Immature natural killer cell (primary cell): ENCODE data around the gene GDF9. TPM values are rescaled to one million over a fixed set of nuclear protein-coding genes. Genes with fewer than 3 reads are reported as not detected.

Source experiments
- DNase-seq, 3 donors: peaks; one replicate each; pipeline ENCODE4 v3.0.0; 2022; ENCODE audit warnings: mixed read lengths in 1 of 3
- H3K27ac Mint-ChIP-seq, 6 donors: one replicate each; pipeline ENCODE4 v1.8.0; 2020; ENCODE audit warnings: mixed read lengths in 6 of 6, mild to moderate bottlenecking in 5 of 6, inconsistent platforms in 4 of 6, moderate library complexity in 3 of 6
- H3K27me3 Mint-ChIP-seq, 3 donors: one replicate each; pipeline ENCODE4 v1.8.0; 2020 to 2021; ENCODE audit warnings: low read depth in 3 of 3, mild to moderate bottlenecking in 3 of 3, mixed read lengths in 3 of 3, moderate library complexity in 3 of 3, inconsistent platforms in 1 of 3
- H3K36me3 Mint-ChIP-seq, 3 donors: one replicate each; pipeline ENCODE4 v1.8.0; 2020; ENCODE audit warnings: mixed read lengths in 3 of 3, inconsistent platforms in 2 of 3, mild to moderate bottlenecking in 2 of 3
- H3K4me1 Mint-ChIP-seq, 2 donors: one replicate each; pipeline ENCODE4 v1.8.0; 2020; ENCODE audit warnings: inconsistent platforms in 2 of 2, mild to moderate bottlenecking in 2 of 2, mixed read lengths in 2 of 2, moderate library complexity in 1 of 2
- H3K4me3 Mint-ChIP-seq, 5 donors: one replicate each; pipeline ENCODE4 v1.8.0; 2020; ENCODE audit warnings: mild to moderate bottlenecking in 5 of 5, mixed read lengths in 5 of 5, inconsistent platforms in 3 of 5, moderate library complexity in 3 of 5
- H3K9me3 Mint-ChIP-seq, 6 donors: one replicate each; pipeline ENCODE4 v1.8.0; 2020; ENCODE audit warnings: mild to moderate bottlenecking in 6 of 6, mixed read lengths in 6 of 6, inconsistent platforms in 4 of 6, moderate library complexity in 3 of 6
- polyA plus RNA-seq, 3 donors: library from polyadenylated mRNA; unstranded; fragments of 300-500 nt; fragmentation: Illumina TruSeq; gene quantifications; one replicate each; pipeline ENCODE4 v1.2.3, GENCODE V29; 2021

Gene GDF9
- polyA plus RNA-seq, 3 donors from 2014 or later, result 0.12 TPM; not detected in 2

DNA sequence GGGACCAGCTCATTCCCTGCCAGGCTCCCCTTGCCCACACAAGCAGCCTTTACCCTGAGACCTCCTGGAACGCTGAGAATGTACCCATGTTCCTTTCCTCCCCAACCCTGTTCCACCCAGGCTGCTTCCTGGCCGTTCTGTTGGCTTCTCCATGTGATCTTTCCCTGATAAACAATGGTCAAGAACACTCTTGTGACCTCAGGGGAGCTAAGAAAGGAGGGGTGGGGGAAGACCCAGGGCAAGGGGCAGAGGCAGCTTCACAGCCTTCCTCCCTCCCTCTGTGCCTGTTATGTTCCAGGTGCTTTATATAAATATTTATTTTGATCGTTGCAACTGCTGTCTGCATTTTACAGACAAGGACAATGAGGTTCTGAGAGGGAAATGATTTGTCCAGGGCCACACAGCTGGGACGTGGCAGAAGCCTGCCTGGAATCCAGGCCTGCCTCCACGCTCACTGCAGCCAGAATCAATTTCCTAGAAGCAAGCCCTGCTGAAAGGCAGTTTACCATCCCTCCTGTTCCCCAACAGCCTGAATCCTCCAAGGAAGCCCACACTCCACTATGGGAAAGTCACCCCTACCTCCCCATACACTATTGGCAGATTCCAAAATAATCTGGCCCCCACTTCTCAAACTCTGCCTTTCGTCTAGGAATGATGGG, 39.7 kb downstream of the GDF9 start:
- Mint-ChIP-seq H3K27ac (no peak overlapping the region), H3K9me3 (no peaks in the 10 kb centered on the region), H3K4me3 (peak overlapping the region in 3 of 5 donors; percentile 14 to 51 (median 30)), H3K4me1 (peaks cover 10 to 11% of the 10 kb centered on the region in 2 donors), H3K27me3 (peaks cover 12 to 20% (median 14%) of the 10 kb centered on the region in 3 donors), H3K36me3 (peaks cover 0 to 3% (median 0%) of the 10 kb centered on the region in 3 donors)
- no peak for DNase-seq

DNA sequence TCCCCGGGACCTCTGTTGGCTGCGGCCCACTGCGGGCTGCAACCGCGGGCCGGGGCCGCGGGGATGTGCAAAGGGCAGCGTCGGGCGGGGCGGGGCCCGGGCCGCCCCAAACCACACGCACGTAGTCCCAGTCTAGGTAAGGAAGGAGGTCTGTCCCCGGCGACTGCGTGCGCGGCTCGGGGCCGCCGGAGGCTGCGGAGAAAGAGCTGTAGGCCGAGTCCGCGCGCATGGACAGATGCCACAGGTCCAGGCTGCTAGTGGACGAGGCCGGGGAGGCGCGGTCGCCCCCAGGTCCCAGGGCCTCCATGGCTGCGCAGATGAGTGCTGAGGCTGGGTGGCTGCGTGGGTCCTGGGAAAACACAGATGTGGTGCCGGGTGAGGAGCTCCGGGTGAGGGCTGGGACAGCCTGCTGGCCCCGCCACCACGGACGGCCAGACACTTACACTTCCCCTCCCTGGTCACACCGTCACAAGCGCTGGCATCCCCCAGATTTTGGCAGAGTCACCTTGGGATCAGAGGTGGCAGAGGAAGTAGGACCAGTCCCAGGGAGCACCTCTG, 40.4 kb downstream of the GDF9 start:
- H3K27ac Mint-ChIP-seq, result no peak overlapping the region
- no peak for DNase-seq
- H3K9me3 Mint-ChIP-seq, result no peaks in the 10 kb centered on the region
- peaks cover 10 to 11% of the 10 kb centered on the region in 2 donors for H3K4me1 Mint-ChIP-seq
- H3K27me3 Mint-ChIP-seq, result peaks cover 12 to 22% (median 13%) of the 10 kb centered on the region in 3 donors
- H3K36me3 Mint-ChIP-seq, result peaks cover 0 to 3% (median 0%) of the 10 kb centered on the region in 3 donors
- H3K4me3 Mint-ChIP-seq, result no peak overlapping the region

DNA sequence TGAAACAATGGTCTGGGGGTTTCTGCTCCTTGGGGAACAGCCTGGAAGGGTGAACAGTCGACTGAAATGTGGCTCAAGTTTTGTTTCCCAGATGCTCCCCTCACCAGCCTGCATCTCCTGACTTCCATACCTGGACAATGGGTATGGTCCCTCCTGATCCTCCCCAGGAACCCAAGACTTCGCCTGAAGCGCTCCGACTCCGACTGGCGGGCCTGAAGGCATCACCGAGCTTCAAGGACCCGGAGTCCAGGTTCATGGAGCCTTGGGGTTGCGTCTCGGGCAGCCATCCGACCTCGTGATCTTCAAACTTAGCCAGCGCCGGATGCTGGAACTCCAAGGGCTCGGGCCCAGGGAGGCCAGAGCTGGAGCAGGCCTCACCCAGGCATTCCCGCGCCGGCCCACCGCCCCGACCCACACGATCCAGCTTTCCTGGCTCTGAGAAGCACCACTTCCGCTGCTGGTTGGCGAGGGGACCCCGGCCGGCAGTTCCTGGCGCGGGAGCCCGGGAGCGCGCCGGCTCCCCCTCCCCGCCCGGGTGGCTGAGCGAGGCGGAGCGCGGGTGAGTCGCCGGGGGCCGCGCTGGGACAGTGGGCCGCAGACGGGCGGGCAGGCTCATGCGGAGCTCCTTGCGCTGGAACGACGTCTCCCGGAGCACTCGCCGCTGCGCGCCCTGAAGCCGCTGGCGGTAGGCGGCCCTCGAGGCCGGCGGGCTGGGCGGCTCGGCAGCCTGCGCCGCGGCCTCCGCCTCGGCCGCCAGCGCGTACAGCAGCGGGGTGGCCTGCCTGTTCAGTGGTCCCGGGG, 41.0 kb downstream of the GDF9 start:
- Mint-ChIP-seq H3K36me3 (peaks cover 0 to 3% (median 0%) of the 10 kb centered on the region in 3 donors), H3K9me3 (no peaks in the 10 kb centered on the region), H3K27ac (no peak overlapping the region), H3K4me3 (peak overlapping the region in 2 of 5 donors; percentile 12 to 30), H3K4me1 (peaks cover 10 to 11% of the 10 kb centered on the region in 2 donors), H3K27me3 (peaks cover 13 to 22% (median 15%) of the 10 kb centered on the region in 3 donors)
- no peak for DNase-seq

DNA sequence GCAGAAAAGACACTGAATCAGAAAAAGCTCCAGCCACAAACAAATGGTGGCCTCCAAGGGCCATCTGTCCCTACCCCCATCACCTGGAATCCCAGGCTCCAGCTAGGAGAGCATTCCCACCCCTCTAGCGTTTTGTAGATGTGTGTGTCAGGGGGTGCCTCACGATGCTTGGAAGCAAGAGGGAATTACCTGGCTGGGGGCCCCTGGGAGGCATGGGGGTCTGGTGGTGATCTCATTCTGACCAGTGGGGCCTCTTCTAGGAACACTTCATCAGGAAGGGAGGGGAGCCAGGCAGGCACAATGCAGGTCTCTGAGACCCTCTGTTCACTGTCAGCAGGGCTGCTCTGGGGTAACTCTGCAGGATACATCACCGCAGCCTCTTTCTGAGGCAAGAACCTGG, 41.8 kb downstream of the GDF9 start:
- DNase-seq, result no peak
- peaks cover 14 to 22% (median 15%) of the 10 kb centered on the region in 3 donors for H3K27me3 Mint-ChIP-seq
- H3K4me1 Mint-ChIP-seq, result peaks cover 5 to 11% of the 10 kb centered on the region in 2 donors
- H3K9me3 Mint-ChIP-seq, result no peaks in the 10 kb centered on the region
- H3K4me3 Mint-ChIP-seq, result peak overlapping the region in 2 of 5 donors; percentile 30 to 41
- no peak overlapping the region for H3K27ac Mint-ChIP-seq
- peaks cover 0 to 3% (median under 1%) of the 10 kb centered on the region in 3 donors for H3K36me3 Mint-ChIP-seq

- peaks cover 0 to 10% of the 10 kb centered on the region in 2 donors for H3K4me1 Mint-ChIP-seq
- H3K36me3 Mint-ChIP-seq, result peaks cover 0 to 4% (median 0%) of the 10 kb centered on the region in 3 donors
- DNase-seq, result no peak
Measured at GRCh38 chr5:132823481-132824050, 42.7 kb downstream of the GDF9 start.

GRCh38 chr5:132822650-132823480, 43.4 kb downstream of the GDF9 start:
- Mint-ChIP-seq H3K9me3 (no peaks in the 10 kb centered on the region), H3K4me1 (peaks cover 0 to 10% of the 10 kb centered on the region in 2 donors), H3K36me3 (peaks cover 0 to 4% (median 0%) of the 10 kb centered on the region in 3 donors), H3K27ac (no peak overlapping the region), H3K4me3 (no peak overlapping the region), H3K27me3 (peaks cover 17 to 20% (median 19%) of the 10 kb centered on the region in 3 donors)
- no peak for DNase-seq

More at GRCh38 chr5:132823481-132824050, 42.7 kb downstream of the GDF9 start:
- Mint-ChIP-seq H3K27me3 (peaks cover 17 to 20% (median 19%) of the 10 kb centered on the region in 3 donors), H3K4me3 (no peak overlapping the region), H3K9me3 (no peaks in the 10 kb centered on the region), H3K27ac (no peak overlapping the region)

DNA sequence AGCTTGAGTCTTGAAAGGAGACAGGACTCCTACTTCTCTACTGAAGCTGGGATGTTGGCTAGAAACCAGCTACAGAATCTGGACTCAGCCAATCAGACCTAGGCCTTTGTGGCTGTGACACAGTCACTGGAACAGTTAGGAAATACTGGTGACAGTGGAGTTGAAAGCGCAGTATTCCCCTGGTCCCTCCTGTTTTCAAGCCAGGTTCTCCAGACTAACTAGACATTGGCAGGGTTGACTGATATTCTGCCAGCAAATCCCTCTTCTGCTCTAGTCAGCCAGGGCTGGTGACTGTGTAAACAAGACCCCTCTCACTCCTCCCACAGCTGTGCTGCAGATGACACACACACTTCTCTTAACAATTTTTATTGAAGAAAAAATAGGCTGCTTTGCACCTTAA, 44.5 kb downstream of the GDF9 start:
- DNase-seq, result no peak
- no peaks in the 10 kb centered on the region for H3K9me3 Mint-ChIP-seq
- no peak overlapping the region for H3K27ac Mint-ChIP-seq
- peaks cover 11 to 20% (median 18%) of the 10 kb centered on the region in 3 donors for H3K27me3 Mint-ChIP-seq
- H3K4me3 Mint-ChIP-seq, result no peak overlapping the region
- peaks cover 0 to 4% (median 0%) of the 10 kb centered on the region in 3 donors for H3K36me3 Mint-ChIP-seq
- H3K4me1 Mint-ChIP-seq, result peaks cover 0 to 10% of the 10 kb centered on the region in 2 donors

DNA sequence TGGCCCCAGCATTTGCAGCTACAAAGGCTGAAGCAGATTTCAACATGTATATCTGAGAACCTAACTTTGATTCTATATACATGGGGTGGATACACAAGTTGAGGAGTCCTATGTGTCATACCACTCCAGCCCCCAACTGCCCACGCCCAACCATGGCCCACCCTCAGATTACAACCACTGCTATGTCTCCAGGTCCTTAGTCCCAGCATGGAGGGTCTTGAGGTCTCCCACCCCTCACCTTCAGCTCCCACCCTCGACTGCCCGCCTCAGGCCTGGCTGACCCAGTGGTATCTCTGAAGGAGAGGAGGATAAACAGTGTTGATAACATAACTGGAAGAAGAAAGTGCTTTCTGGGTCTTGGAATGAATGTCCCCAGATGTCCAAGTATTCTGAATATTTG, 44.9 kb downstream of the GDF9 start:
- no peaks in the 10 kb centered on the region for H3K9me3 Mint-ChIP-seq
- peaks cover 9 to 22% (median 17%) of the 10 kb centered on the region in 3 donors for H3K27me3 Mint-ChIP-seq
- peaks cover 0 to 4% (median 0%) of the 10 kb centered on the region in 3 donors for H3K36me3 Mint-ChIP-seq
- H3K4me1 Mint-ChIP-seq, result peaks cover 0 to 10% of the 10 kb centered on the region in 2 donors
- DNase-seq, result no peak
- no peak overlapping the region for H3K4me3 Mint-ChIP-seq
- no peak overlapping the region for H3K27ac Mint-ChIP-seq

GRCh38 chr5:132820162-132820754, 46.0 kb downstream of the GDF9 start:
- DNase-seq, result peak; percentile 66 to 79 (median 75)
- Mint-ChIP-seq H3K36me3 (peaks cover 0 to 4% (median 0%) of the 10 kb centered on the region in 3 donors), H3K4me1 (peaks cover 0 to 9% of the 10 kb centered on the region in 2 donors), H3K9me3 (peaks cover 0 to under 1% (median 0%) of the 10 kb centered on the region in 6 donors), H3K4me3 (peak overlapping the region in 1 of 5 donors; percentile 1), H3K27me3 (peaks cover 9 to 28% (median 21%) of the 10 kb centered on the region in 3 donors), H3K27ac (no peak overlapping the region)

GRCh38 chr5:132819468-132819867, 46.8 kb downstream of the GDF9 start:
- H3K4me3 Mint-ChIP-seq, result peak overlapping the region in 1 of 5 donors; percentile 72
- H3K27me3 Mint-ChIP-seq, result peaks cover 5 to 30% (median 17%) of the 10 kb centered on the region in 3 donors
- H3K27ac Mint-ChIP-seq, result peak overlapping the region in 1 of 6 donors; percentile 34
- DNase-seq, result no peak
- peaks cover 0 to 3% (median 0%) of the 10 kb centered on the region in 6 donors for H3K9me3 Mint-ChIP-seq
- H3K4me1 Mint-ChIP-seq, result peaks cover 0 to 9% of the 10 kb centered on the region in 2 donors
- peaks cover 0 to 4% (median 0%) of the 10 kb centered on the region in 3 donors for H3K36me3 Mint-ChIP-seq

DNA sequence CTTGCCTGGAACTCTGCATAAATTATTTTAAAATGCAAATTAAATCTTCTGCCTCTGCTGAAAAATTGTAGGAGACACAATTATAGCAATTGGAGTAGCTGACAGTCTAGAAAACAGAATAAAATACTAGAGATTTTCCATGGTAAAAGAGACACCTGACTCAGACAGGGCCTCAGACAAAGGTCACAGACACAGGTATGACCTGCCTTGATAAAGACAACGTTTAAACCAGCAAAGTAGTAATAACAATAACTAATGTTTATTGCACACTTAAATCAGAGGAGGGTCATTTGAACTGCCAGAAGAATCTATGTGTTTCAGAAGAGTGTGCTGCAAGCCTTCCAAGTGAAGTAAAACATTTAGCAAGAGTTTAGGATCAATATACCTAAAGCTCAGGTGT, 49.3 kb downstream of the GDF9 start:
- Mint-ChIP-seq H3K4me1 (peaks cover 7 to 17% of the 10 kb centered on the region in 2 donors), H3K9me3 (peaks cover 0 to 3% (median 0%) of the 10 kb centered on the region in 6 donors), H3K4me3 (no peak overlapping the region), H3K27me3 (peaks cover 15 to 32% (median 16%) of the 10 kb centered on the region in 3 donors), H3K36me3 (peaks cover 0 to 4% (median 0%) of the 10 kb centered on the region in 3 donors), H3K27ac (no peak overlapping the region)
- no peak for DNase-seq

DNA sequence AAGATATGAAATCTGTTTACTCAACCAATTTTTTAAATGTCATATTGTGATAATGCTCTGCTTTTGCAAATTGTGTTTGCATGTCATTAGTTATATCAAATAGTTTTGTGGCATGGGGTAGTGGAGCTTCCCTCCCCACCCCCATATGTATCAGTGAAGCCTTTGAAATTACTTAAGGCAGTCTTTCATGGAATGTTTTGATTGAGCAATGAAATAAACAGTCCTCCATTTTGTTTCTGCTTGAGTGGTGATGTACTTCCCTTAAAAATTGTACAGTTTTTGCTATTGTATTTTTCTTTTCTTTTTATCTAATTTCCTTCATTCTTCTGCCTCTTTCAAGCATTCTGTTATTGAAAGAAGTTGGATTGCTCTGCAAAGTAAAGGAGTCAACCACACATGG, 49.7 kb downstream of the GDF9 start:
- H3K36me3 Mint-ChIP-seq, result peaks cover 0 to 4% (median 0%) of the 10 kb centered on the region in 3 donors
- peaks cover 7 to 17% of the 10 kb centered on the region in 2 donors for H3K4me1 Mint-ChIP-seq
- no peak for DNase-seq
- H3K27ac Mint-ChIP-seq, result no peak overlapping the region
- peaks cover 0 to 3% (median 0%) of the 10 kb centered on the region in 6 donors for H3K9me3 Mint-ChIP-seq
- H3K27me3 Mint-ChIP-seq, result peaks cover 19 to 31% (median 20%) of the 10 kb centered on the region in 3 donors
- no peak overlapping the region for H3K4me3 Mint-ChIP-seq
